Mesendoderm (in vitro differentiated cells): Measurements from ENCODE around the gene RTP3.

Experiments used
- DNase-seq: peaks from one replicate; pipeline ENCODE4 v3.0.0; 2013
- H2AK5ac ChIP-seq: 2 replicates; pipeline ENCODE4 v1.6.1; 2013; ENCODE audit warnings: low read length, inconsistent platforms
- H2BK120ac ChIP-seq: 2 replicates; pipeline ENCODE4 v1.6.1; 2013; ENCODE audit warnings: low read depth, mild to moderate bottlenecking, low read length, moderate library complexity, mixed read lengths
- H2BK15ac ChIP-seq: replicated peaks from 2 replicates; pipeline ENCODE4 v1.6.1; 2013; ENCODE audit warnings: low read depth, mild to moderate bottlenecking, moderate library complexity
- H2BK5ac ChIP-seq: 2 replicates; pipeline ENCODE4 v1.6.1; 2013; ENCODE audit warnings: low read length, inconsistent platforms
- H3K18ac ChIP-seq: 2 replicates; pipeline ENCODE4 v1.6.1; 2013; ENCODE audit warnings: mild to moderate bottlenecking, low read length, mixed read lengths
- H3K23ac ChIP-seq: one replicate; pipeline ENCODE4 v1.6.1; 2013; ENCODE audit warnings: low read length
- H3K27ac ChIP-seq: 2 replicates; pipeline ENCODE4 v1.5.1; 2013; ENCODE audit warnings: low read depth, mild to moderate bottlenecking, inconsistent platforms, low read length, moderate library complexity
- H3K27me3 ChIP-seq: 2 replicates; pipeline ENCODE4 v1.6.1; 2013; ENCODE audit warnings: low read length, control low read depth, mild to moderate bottlenecking, inconsistent platforms; ENCODE audit not compliant: insufficient read depth, poor library complexity
- H3K36me3 ChIP-seq: 2 replicates; pipeline ENCODE4 v1.6.1; 2013; ENCODE audit warnings: low read length, inconsistent platforms; ENCODE audit not compliant: control insufficient read depth, insufficient read depth
- H3K4ac ChIP-seq: one replicate; pipeline ENCODE4 v1.6.1; 2013; ENCODE audit warnings: low read depth, mild to moderate bottlenecking, low read length, moderate library complexity
- H3K4me1 ChIP-seq: 2 replicates; pipeline ENCODE4 v1.6.1; 2013; ENCODE audit warnings: low read depth, low read length, inconsistent platforms; ENCODE audit not compliant: control insufficient read depth
- H3K4me2 ChIP-seq: 2 replicates; pipeline ENCODE4 v1.6.1; 2013; ENCODE audit warnings: low read length
- H3K4me3 ChIP-seq: 2 replicates; pipeline ENCODE4 v1.5.1; 2013; ENCODE audit warnings: mild to moderate bottlenecking, low read length
- H3K56ac ChIP-seq: one replicate; pipeline ENCODE4 v1.6.1; 2013; ENCODE audit warnings: low read length
- H3K79me1 ChIP-seq: 2 replicates; pipeline ENCODE4 v1.6.1; 2013; ENCODE audit warnings: low read length, inconsistent platforms
- H3K79me2 ChIP-seq: 2 replicates; pipeline ENCODE4 v1.6.1; 2013; ENCODE audit warnings: mild to moderate bottlenecking, low read length; ENCODE audit not compliant: control insufficient read depth, insufficient read depth
- H3K9ac ChIP-seq: 2 replicates; pipeline ENCODE4 v1.6.1; 2013; ENCODE audit warnings: low read length, inconsistent platforms
- H4K5ac ChIP-seq: one replicate; pipeline ENCODE4 v1.6.1; 2013; ENCODE audit warnings: low read length
- H4K8ac ChIP-seq: one replicate; pipeline ENCODE4 v1.6.1; 2013; ENCODE audit warnings: low read depth, mild to moderate bottlenecking, control low read depth, low read length, moderate library complexity
- WGBS: extraction: QIAGEN DNeasy Blood & Tissue Kit; methylation state at CpG from one replicate; pipeline ENCODE4 v1.1.7; 2013; ENCODE audit warnings: low lambda C conversion rate, missing lambda C conversion rate; ENCODE audit not compliant: insufficient coverage; ENCODE audit errors: extremely low coverage; 5-methylcytosine and 5-hydroxymethylcytosine counted together

The RTP3 gene

GRCh38 chr3:46463120-46463867 lies 34.5 kb upstream of the RTP3 start:
- no peak overlapping the region for H3K23ac ChIP-seq
- H4K5ac ChIP-seq: no peak overlapping the region
- H3K36me3 ChIP-seq: no peaks in the 10 kb centered on the region
- H3K27me3 ChIP-seq: no peaks in the 10 kb centered on the region
- H3K9ac ChIP-seq: no peak overlapping the region
- no peak overlapping the region for H3K4ac ChIP-seq
- no peak overlapping the region for H3K4me3 ChIP-seq
- WGBS: no CpG with 5 or more reads among the region's 6 CpGs
- no peaks in the 10 kb centered on the region for H3K79me1 ChIP-seq
- H3K56ac ChIP-seq: no peak overlapping the region
- no peak for DNase-seq
- no peak overlapping the region for H2BK120ac ChIP-seq
- H3K4me1 ChIP-seq: no peaks in the 10 kb centered on the region
- H3K79me2 ChIP-seq: no peaks in the 10 kb centered on the region
- H3K18ac ChIP-seq: no peak overlapping the region
- H2AK5ac ChIP-seq: no peak overlapping the region
- no peak overlapping the region for H4K8ac ChIP-seq
- no peak overlapping the region for H3K4me2 ChIP-seq
- H2BK15ac ChIP-seq: no peak overlapping the region
- no peak overlapping the region for H2BK5ac ChIP-seq
- H3K27ac ChIP-seq: no peak overlapping the region

- Histone ChIP-seq H3K4me3 (no peak overlapping the region), H2BK15ac (no peak overlapping the region), H3K79me1 (no peaks in the 10 kb centered on the region), H3K9ac (no peak overlapping the region), H3K27ac (no peak overlapping the region), H3K4me1 (no peaks in the 10 kb centered on the region), H2BK5ac (no peak overlapping the region), H2BK120ac (no peak overlapping the region), H3K79me2 (no peaks in the 10 kb centered on the region), H3K4me2 (no peak overlapping the region), H2AK5ac (no peak overlapping the region), H3K18ac (no peak overlapping the region), H4K5ac (no peak overlapping the region), H3K56ac (no peak overlapping the region), H4K8ac (no peak overlapping the region), H3K4ac (no peak overlapping the region), H3K27me3 (no peaks in the 10 kb centered on the region), H3K23ac (no peak overlapping the region), H3K36me3 (no peaks in the 10 kb centered on the region)
- DNase-seq: no peak
- WGBS: no CpG with 5 or more reads among the region's 8 CpGs
Observed at GRCh38 chr3:46463868-46464241, 33.9 kb upstream of the RTP3 start.

DNA sequence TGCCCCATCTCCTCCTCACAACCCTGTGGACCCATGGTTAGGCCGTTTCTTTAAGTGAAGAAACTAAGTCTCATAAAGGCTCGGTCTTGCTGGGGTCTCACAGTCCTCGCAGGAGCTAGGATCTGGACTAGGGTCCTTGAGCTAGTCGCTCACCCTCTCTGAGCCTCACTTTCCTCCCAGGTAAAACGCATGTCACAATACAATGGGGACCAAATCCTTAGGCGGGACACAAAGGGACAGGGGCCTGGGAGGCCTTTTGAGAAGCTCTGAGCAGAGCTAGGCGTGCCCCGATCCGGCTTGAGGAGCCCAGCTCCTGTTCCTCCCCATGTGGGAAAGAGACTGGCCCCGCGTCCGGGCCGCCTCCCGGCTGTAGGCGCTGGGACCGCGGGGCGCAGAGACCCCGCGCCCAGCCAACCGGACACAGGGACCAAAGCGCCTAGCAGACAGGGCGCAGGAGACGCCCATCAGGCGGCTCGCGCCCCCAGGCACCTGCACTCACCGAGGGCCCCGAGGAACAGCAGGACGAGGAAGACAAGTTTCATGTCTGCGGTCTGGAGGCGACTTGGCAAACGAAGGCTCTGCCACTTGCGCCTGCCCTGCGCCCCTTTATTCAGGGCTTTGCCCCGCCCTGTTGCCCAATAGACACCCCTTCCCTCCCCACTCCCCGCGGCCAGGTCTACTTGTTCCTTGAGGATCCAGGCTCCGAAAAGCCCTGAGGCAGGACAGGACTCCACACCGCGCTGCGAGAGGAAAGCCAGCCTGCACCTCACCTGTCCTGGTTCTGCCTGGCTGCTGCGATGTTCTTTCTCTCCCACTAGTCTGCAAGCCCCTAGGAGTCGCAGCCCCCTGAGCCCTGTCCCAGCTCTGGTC lies 33.2 kb upstream of the RTP3 start, which contains the start of gene LTF:
TSS of gene LTF (minus strand) at position 580 of the 870 bp plus-strand sequence. CDS start at position 542, 38 bp downstream.
- no peaks in the 10 kb centered on the region for H3K79me2 ChIP-seq

GRCh38 chr3:46465196-46465520 lies 32.6 kb upstream of the RTP3 start:
- no peaks in the 10 kb centered on the region for H3K4me1 ChIP-seq
- no peak overlapping the region for H3K56ac ChIP-seq
- no peak overlapping the region for H4K5ac ChIP-seq
- H3K4me2 ChIP-seq: no peak overlapping the region
- H2BK15ac ChIP-seq: no peak overlapping the region
- no peak overlapping the region for H4K8ac ChIP-seq
- WGBS: no CpG with 5 or more reads among the region's 2 CpGs
- no peaks in the 10 kb centered on the region for H3K36me3 ChIP-seq
- no peak overlapping the region for H3K27ac ChIP-seq
- no peak overlapping the region for H3K4me3 ChIP-seq
- DNase-seq: no peak
- no peaks in the 10 kb centered on the region for H3K27me3 ChIP-seq
- no peak overlapping the region for H3K4ac ChIP-seq
- no peak overlapping the region for H3K23ac ChIP-seq
- no peak overlapping the region for H3K9ac ChIP-seq
- no peak overlapping the region for H2AK5ac ChIP-seq
- H3K79me2 ChIP-seq: no peaks in the 10 kb centered on the region
- no peak overlapping the region for H2BK120ac ChIP-seq
- no peak overlapping the region for H2BK5ac ChIP-seq
- H3K18ac ChIP-seq: no peak overlapping the region
- H3K79me1 ChIP-seq: no peaks in the 10 kb centered on the region

More for the DNA sequence above, 33.2 kb upstream of the RTP3 start, which contains the start of gene LTF:
- Histone ChIP-seq H2BK5ac (no peak within 1 kb of the TSS), H3K79me1 (no peaks in the 10 kb centered on the region), H2BK15ac (no peak within 1 kb of the TSS), H4K8ac (no peak within 1 kb of the TSS), H3K36me3 (no peaks in the 10 kb centered on the region), H3K4ac (no peak within 1 kb of the TSS), H3K27me3 (no peaks in the 10 kb centered on the region), H3K18ac (no peak within 1 kb of the TSS), H2BK120ac (no peak within 1 kb of the TSS), H3K27ac (no peak within 1 kb of the TSS), H3K23ac (no peak within 1 kb of the TSS), H4K5ac (no peak within 1 kb of the TSS), H3K56ac (no peak within 1 kb of the TSS), H3K9ac (no peak within 1 kb of the TSS), H2AK5ac (no peak within 1 kb of the TSS), H3K4me1 (no peaks in the 10 kb centered on the region), H3K4me3 (no peak within 1 kb of the TSS), H3K4me2 (peak within 1 kb of the TSS; percentile 32)
- WGBS: no CpG with 5 or more reads among the region's 44 CpGs
- DNase-seq: no peak

- Histone ChIP-seq H3K36me3 (no peaks in the 10 kb centered on the region), H3K4ac (no peak overlapping the region), H3K27ac (no peak overlapping the region), H3K4me1 (no peaks in the 10 kb centered on the region), H2BK5ac (no peak overlapping the region), H3K18ac (no peak overlapping the region), H3K4me3 (no peak overlapping the region), H2BK15ac (no peak overlapping the region), H2BK120ac (no peak overlapping the region), H3K4me2 (no peak overlapping the region), H3K27me3 (no peaks in the 10 kb centered on the region), H3K79me1 (no peaks in the 10 kb centered on the region), H2AK5ac (no peak overlapping the region), H3K23ac (no peak overlapping the region), H3K9ac (no peak overlapping the region), H4K8ac (no peak overlapping the region), H3K79me2 (no peaks in the 10 kb centered on the region), H3K56ac (no peak overlapping the region), H4K5ac (no peak overlapping the region)
- DNase-seq: no peak
Observed at GRCh38 chr3:46466273-46466672, 31.5 kb upstream of the RTP3 start.
